ENCODE results near the gene USP21.
A peak's percentile ranks its signal among the peaks of the same experiment; 100 is the strongest.

GRCh38 chr1:161140755-161141400 lies 18.4 kb upstream of the USP21 start:
- TF ChIP-seq MAX (IDR thresholded peaks at IDR 0.05) (no peak), POLR2A (IDR thresholded peaks at IDR 0.05; ENCODE audit: low read length) (no peak), ZC3H11A (IDR thresholded peaks at IDR 0.05) (peak; percentile 40)
